Measurements from ENCODE around the gene CD81. TPM values are rescaled to one million over a fixed set of nuclear protein-coding genes. Genes with fewer than 3 reads are reported as not detected.

Gene CD81
- total and polyA plus RNA-seq, 2 donors from 2014 or later, result 827 to 950 TPM

GRCh38 chr11:2368851-2369180 lies 8.3 kb upstream of the CD81 start:
- Histone ChIP-seq H3K9ac (ENCODE audit: low read length in 3 of 3) (no peak overlapping the region), H3K36me3 (ENCODE audit: control insufficient read depth in 2 of 3, insufficient read depth in 3 of 3, low read length in 3 of 3) (no peaks in the 10 kb centered on the region), H3K9me3 (ENCODE audit: control insufficient read depth in 2 of 3, insufficient read depth in 1 of 3, low read length in 3 of 3) (no peaks in the 10 kb centered on the region), H3K27ac (ENCODE audit: low read depth in 2 of 2, low read length in 2 of 2) (no peak overlapping the region), H3K27me3 (ENCODE audit: control insufficient read depth, insufficient read depth, low read length) (no peaks in the 10 kb centered on the region), H3K4me1 (ENCODE audit: control insufficient read depth in 2 of 3, insufficient read depth in 2 of 3, low read depth in 1 of 3, low read length in 3 of 3) (no peaks in the 10 kb centered on the region), H3K4me3 (ENCODE audit: low read length in 3 of 3) (no peak overlapping the region)
- FAIRE-seq (no peak), DNase-seq (no peak)
- intact Hi-C loops (cut with DNase I), result no loop called here
- TF ChIP-seq CTCF (IDR thresholded peaks at IDR 0.05; ENCODE audit: borderline replicate concordance, extremely low read depth, insufficient read depth), result no peak

- H3K4me3 ChIP-seq (ENCODE audit: low read length in 3 of 3), result no peak overlapping the region
- FAIRE-seq, result no peak
- H3K9ac ChIP-seq (ENCODE audit: low read length in 3 of 3), result no peak overlapping the region
- no peaks in the 10 kb centered on the region for H3K36me3 ChIP-seq (ENCODE audit: control insufficient read depth in 2 of 3, insufficient read depth in 3 of 3, low read length in 3 of 3)
- H3K4me1 ChIP-seq (ENCODE audit: control insufficient read depth in 2 of 3, insufficient read depth in 2 of 3, low read depth in 1 of 3, low read length in 3 of 3), result peaks cover 0 to 1% (median under 1%) of the 10 kb centered on the region in 3 donors
- TF ChIP-seq CTCF (IDR thresholded peaks at IDR 0.05; ENCODE audit: borderline replicate concordance, extremely low read depth, insufficient read depth), result no peak
- no peaks in the 10 kb centered on the region for H3K9me3 ChIP-seq (ENCODE audit: control insufficient read depth in 2 of 3, insufficient read depth in 1 of 3, low read length in 3 of 3)
- intact Hi-C loops (cut with DNase I), result no loop called here
- no peaks in the 10 kb centered on the region for H3K27me3 ChIP-seq (ENCODE audit: control insufficient read depth, insufficient read depth, low read length)
- DNase-seq, result peak in 1 of 5 donors; percentile 52
- H3K27ac ChIP-seq (ENCODE audit: low read depth in 2 of 2, low read length in 2 of 2), result no peak overlapping the region
Measured at GRCh38 chr11:2369320-2369719, 7.8 kb upstream of the CD81 start.

- Histone ChIP-seq H3K27ac (ENCODE audit: low read depth in 2 of 2, low read length in 2 of 2) (no peak overlapping the region), H3K27me3 (ENCODE audit: control insufficient read depth, insufficient read depth, low read length) (no peaks in the 10 kb centered on the region), H3K9ac (ENCODE audit: low read length in 3 of 3) (no peak overlapping the region), H3K36me3 (ENCODE audit: control insufficient read depth in 2 of 3, insufficient read depth in 3 of 3, low read length in 3 of 3) (no peaks in the 10 kb centered on the region), H3K4me1 (ENCODE audit: control insufficient read depth in 2 of 3, insufficient read depth in 2 of 3, low read depth in 1 of 3, low read length in 3 of 3) (peaks cover 0 to 7% (median 4%) of the 10 kb centered on the region in 3 donors), H3K4me3 (ENCODE audit: low read length in 3 of 3) (no peak overlapping the region), H3K9me3 (ENCODE audit: control insufficient read depth in 2 of 3, insufficient read depth in 1 of 3, low read length in 3 of 3) (no peaks in the 10 kb centered on the region)
- intact Hi-C loops (cut with DNase I), result no loop called here
- FAIRE-seq, result no peak
- TF ChIP-seq CTCF (IDR thresholded peaks at IDR 0.05; ENCODE audit: borderline replicate concordance, extremely low read depth, insufficient read depth), result no peak
- no peak for DNase-seq
Measured at GRCh38 chr11:2369896-2370295, 7.2 kb upstream of the CD81 start.

Data from kidney (tissue), 14 donors.